H1 (cell line): Measurements from ENCODE around the gene HNRNPU.

Experiments
- ATF3 ChIP-seq: IDR thresholded peaks from 2 replicates; pipeline ENCODE4 v1.6.1; 2011; ENCODE audit warnings: low read depth, mild to moderate bottlenecking, low read length; ENCODE audit not compliant: insufficient read depth
- CBX5 ChIP-seq: fragments of 300-800, 300-1000 bp; sonication (generic); IDR thresholded peaks from 2 replicates; pipeline ENCODE4 v1.7.1; 2016; ENCODE audit warnings: antibody characterized with exemption, low read length, low read depth
- EGR1 ChIP-seq: IDR thresholded peaks from 2 replicates; pipeline ENCODE4 v1.6.1; 2011; ENCODE audit warnings: low read depth, low read length, borderline replicate concordance
- EP300 ChIP-seq, 2 experiments: IDR thresholded peaks; 1 replicate in 1 of 2; 2 replicates in 1 of 2; pipeline ENCODE4 v1.6.1; 2011 to 2012; ENCODE audit warnings: low read depth in 2 of 2, low read length in 2 of 2, mild to moderate bottlenecking in 2 of 2, borderline replicate concordance in 1 of 2, inconsistent platforms in 1 of 2, moderate library complexity in 1 of 2
- GTF2F1 ChIP-seq: IDR thresholded peaks from 2 replicates; pipeline ENCODE4 v1.6.1; 2012; ENCODE audit warnings: low read depth, low read length, improper control_type of control experiment, borderline replicate concordance
- PHF8 ChIP-seq: fragments of 200-600 bp; sonication (generic); conservative IDR thresholded peaks from 2 replicates; pipeline ENCODE4 v1.7.1; 2012; ENCODE audit warnings: low read depth, mild to moderate bottlenecking, inconsistent platforms, low read length, moderate library complexity
- POLR2A ChIP-seq, 2 experiments: IDR thresholded peaks; 1 replicate in 1 of 2; 2 replicates in 1 of 2; pipeline ENCODE4 v1.6.1; 2011; ENCODE audit warnings: low read depth in 2 of 2, low read length in 2 of 2, mild to moderate bottlenecking in 2 of 2; ENCODE audit errors: control extremely low read depth in 1 of 2
- RNF2 ChIP-seq: fragments of 200-900, 300-1000 bp; sonication (generic); IDR thresholded peaks from 2 replicates; pipeline ENCODE4 v1.7.1; 2016; ENCODE audit warnings: borderline replicate concordance, low read depth, mild to moderate bottlenecking, antibody characterized with exemption, low read length; ENCODE audit not compliant: poor library complexity, severe bottlenecking; ENCODE audit errors: missing control alignments
- SP2 ChIP-seq: IDR thresholded peaks from 2 replicates; pipeline ENCODE4 v1.6.1; 2012; ENCODE audit warnings: mild to moderate bottlenecking, low read length, inconsistent platforms
- TAF1 ChIP-seq: IDR thresholded peaks from 2 replicates; pipeline ENCODE4 v1.6.1; 2011; ENCODE audit warnings: mild to moderate bottlenecking, low read depth, low read length
- TEAD4 ChIP-seq: IDR thresholded peaks from 2 replicates; pipeline ENCODE4 v1.6.1; 2012; ENCODE audit warnings: low read depth, low read length, inconsistent platforms, mixed read lengths
- TF ChIP-seq, protein P1 (sequence below), 3 experiments: IDR thresholded peaks; 1 replicate in 2 of 3; 2 replicates in 1 of 3; pipeline versions ENCODE4 v1.5.1 to v1.6.1; 2011; ENCODE audit warnings: low read length in 3 of 3, mild to moderate bottlenecking in 3 of 3, inconsistent platforms in 2 of 3, low read depth in 1 of 3, moderate library complexity in 1 of 3; ENCODE audit not compliant: insufficient read depth in 1 of 3; ENCODE audit errors: control extremely low read depth in 1 of 3
- TF ChIP-seq, protein P2 (sequence below): IDR thresholded peaks from 2 replicates; pipeline ENCODE4 v1.6.1; 2012; ENCODE audit warnings: inconsistent platforms

DNA sequence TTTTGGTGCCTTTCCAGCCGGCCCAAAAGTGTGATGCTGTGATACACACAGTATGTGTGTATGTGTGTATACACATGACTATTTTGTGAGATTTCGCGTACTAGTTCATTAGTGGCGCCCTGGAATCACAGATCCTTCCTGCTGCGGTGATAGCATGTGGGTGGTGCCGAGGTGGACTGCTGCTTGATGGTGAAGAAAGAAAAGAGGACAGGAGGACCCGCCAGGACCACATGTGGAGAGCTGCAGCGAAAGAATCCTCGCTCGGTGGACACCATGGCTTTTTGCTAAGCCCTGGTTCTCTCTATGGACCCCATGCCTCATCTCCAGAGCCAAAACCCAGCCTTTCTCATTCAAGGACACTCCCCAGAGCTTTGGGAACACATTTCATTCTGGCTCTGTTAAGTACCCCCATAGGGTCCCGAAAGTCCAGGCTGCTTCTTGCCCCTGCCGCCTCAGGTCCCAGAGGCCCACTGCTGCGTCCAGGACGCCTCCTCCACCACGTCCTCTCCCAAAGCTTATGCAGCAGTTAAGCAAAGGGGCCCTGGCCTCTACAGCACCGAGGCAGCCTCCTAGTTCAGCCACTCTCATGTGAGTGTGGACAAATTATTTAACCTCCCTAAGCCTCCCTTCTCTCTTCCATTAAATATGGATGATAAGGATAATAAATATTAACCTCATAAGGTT is 61.6 kb downstream of the HNRNPU start:
- TF ChIP-seq PHF8 (no peak), ATF3 (no peak), EP300 (IDR thresholded peaks at IDR 0.05; ENCODE audit: borderline replicate concordance in 1 of 2, low read depth in 2 of 2, low read length in 2 of 2) (no peak), TAF1 (no peak), SP2 (no peak), RNF2 (no peak), POLR2A (IDR thresholded peaks at IDR 0.05; ENCODE audit: control extremely low read depth in 1 of 2, low read depth in 2 of 2, low read length in 2 of 2) (no peak), EGR1 (no peak), CBX5 (no peak), GTF2F1 (no peak), TEAD4 (no peak)
- TF ChIP-seq, protein P1, sequence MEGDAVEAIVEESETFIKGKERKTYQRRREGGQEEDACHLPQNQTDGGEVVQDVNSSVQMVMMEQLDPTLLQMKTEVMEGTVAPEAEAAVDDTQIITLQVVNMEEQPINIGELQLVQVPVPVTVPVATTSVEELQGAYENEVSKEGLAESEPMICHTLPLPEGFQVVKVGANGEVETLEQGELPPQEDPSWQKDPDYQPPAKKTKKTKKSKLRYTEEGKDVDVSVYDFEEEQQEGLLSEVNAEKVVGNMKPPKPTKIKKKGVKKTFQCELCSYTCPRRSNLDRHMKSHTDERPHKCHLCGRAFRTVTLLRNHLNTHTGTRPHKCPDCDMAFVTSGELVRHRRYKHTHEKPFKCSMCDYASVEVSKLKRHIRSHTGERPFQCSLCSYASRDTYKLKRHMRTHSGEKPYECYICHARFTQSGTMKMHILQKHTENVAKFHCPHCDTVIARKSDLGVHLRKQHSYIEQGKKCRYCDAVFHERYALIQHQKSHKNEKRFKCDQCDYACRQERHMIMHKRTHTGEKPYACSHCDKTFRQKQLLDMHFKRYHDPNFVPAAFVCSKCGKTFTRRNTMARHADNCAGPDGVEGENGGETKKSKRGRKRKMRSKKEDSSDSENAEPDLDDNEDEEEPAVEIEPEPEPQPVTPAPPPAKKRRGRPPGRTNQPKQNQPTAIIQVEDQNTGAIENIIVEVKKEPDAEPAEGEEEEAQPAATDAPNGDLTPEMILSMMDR (IDR thresholded peaks at IDR 0.05; ENCODE audit: control extremely low read depth in 1 of 3, insufficient read depth in 1 of 3, low read depth in 1 of 3, low read length in 3 of 3) = no peak
- TF ChIP-seq, protein P2, sequence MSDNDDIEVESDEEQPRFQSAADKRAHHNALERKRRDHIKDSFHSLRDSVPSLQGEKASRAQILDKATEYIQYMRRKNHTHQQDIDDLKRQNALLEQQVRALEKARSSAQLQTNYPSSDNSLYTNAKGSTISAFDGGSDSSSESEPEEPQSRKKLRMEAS = no peak
